ENCODE results near the gene HEYL.

DNA sequence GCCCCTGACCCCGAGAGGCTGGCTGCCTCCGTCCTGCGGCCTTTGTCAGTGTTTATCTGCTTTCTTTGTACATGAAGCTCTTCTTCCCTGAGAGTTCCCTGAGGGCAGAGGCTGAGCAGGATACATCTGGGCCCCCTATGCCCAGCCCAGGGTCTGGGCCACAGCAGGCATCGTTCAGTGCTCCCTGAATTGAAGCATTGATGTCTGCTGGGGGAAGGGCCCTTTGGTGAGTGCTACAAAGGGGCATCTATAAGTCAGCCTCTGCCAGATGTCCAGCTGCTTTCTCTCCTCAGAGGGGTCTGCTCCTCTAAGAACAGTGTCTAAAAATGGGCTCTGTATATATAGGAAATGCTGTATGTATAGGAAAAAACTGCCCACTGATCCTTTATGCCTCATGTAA lies 2.1 kb downstream of the HEYL start:
- TF ChIP-seq, protein P1, sequence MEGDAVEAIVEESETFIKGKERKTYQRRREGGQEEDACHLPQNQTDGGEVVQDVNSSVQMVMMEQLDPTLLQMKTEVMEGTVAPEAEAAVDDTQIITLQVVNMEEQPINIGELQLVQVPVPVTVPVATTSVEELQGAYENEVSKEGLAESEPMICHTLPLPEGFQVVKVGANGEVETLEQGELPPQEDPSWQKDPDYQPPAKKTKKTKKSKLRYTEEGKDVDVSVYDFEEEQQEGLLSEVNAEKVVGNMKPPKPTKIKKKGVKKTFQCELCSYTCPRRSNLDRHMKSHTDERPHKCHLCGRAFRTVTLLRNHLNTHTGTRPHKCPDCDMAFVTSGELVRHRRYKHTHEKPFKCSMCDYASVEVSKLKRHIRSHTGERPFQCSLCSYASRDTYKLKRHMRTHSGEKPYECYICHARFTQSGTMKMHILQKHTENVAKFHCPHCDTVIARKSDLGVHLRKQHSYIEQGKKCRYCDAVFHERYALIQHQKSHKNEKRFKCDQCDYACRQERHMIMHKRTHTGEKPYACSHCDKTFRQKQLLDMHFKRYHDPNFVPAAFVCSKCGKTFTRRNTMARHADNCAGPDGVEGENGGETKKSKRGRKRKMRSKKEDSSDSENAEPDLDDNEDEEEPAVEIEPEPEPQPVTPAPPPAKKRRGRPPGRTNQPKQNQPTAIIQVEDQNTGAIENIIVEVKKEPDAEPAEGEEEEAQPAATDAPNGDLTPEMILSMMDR (IDR thresholded peaks at IDR 0.05), result no peak
- no peak for TF ChIP-seq POLR2A (IDR thresholded peaks at IDR 0.05)

All from tibial nerve (tissue), 3 donors.